Cardiac muscle cell (in vitro differentiated cells and primary cell): ENCODE measurements around the gene NMB. TPM values are rescaled to one million over a fixed set of nuclear protein-coding genes. Genes with fewer than 3 reads are reported as not detected.
A peak's percentile ranks its signal among the peaks of the same experiment; 100 is the strongest.

ENCODE experiments used
- DNase-seq, 2 donors: peaks; one replicate each; pipeline versions ENCODE4 v3.0.0 to v3.0.0-alpha.2; 2010 to 2017; ENCODE audit warnings: low read depth in 1 of 2, low spot score in 1 of 2
- H3K27ac ChIP-seq: fragments of 200-600 bp; sonication (generic); 2 replicates; pipeline ENCODE4 v1.5.1; 2016
- H3K27me3 ChIP-seq: fragments of 200-600 bp; sonication (generic); 2 replicates; pipeline ENCODE4 v1.6.0; 2016; ENCODE audit warnings: control low read depth
- H3K36me3 ChIP-seq: fragments of 200-600 bp; sonication (generic); 2 replicates; pipeline ENCODE4 v1.5.1; 2016; ENCODE audit warnings: control low read depth
- H3K4me1 ChIP-seq: fragments of 200-600 bp; sonication (generic); 2 replicates; pipeline ENCODE4 v1.8.1; 2017; ENCODE audit warnings: low read depth, mild to moderate bottlenecking, mixed run types
- H3K4me3 ChIP-seq: fragments of 200-600 bp; sonication (generic); 2 replicates; pipeline ENCODE4 v1.5.1; 2016; ENCODE audit warnings: mild to moderate bottlenecking
- H3K9me3 ChIP-seq: fragments of 200-600 bp; sonication (generic); 2 replicates; pipeline ENCODE4 v1.5.1; 2017; ENCODE audit warnings: low read depth, mild to moderate bottlenecking, control low read depth
- CTCF ChIP-seq: IDR thresholded peaks from 2 replicates; pipeline ENCODE4 v1.5.1; 2012; ENCODE audit warnings: low read depth, mild to moderate bottlenecking, low read length
- polyA plus RNA-seq: library from polyadenylated mRNA; unstranded; fragments of >200 nt; fragmentation: Nextera tagmentation; extraction: Ambion mirVana; gene quantifications from 2 replicates; pipeline ENCODE4 v1.2.1, GENCODE V29; 2016
- total RNA-seq: library from RNA; depleted of rRNA; stranded (reverse); fragments of >200 nt; gene quantifications from 2 replicates; pipeline ENCODE4 v1.2.3, GENCODE V29; 2016

Gene NMB
- total and polyA plus RNA-seq, 2 experiments from 2014 or later: 4.1 to 9.0 TPM

- H3K36me3 ChIP-seq: peaks cover 17% of the 10 kb centered on the region
- peaks cover 27% of the 10 kb centered on the region for H3K4me1 ChIP-seq
- H3K27ac ChIP-seq: peak overlapping the region; percentile 81
- peak overlapping the region; percentile 68 for H3K4me3 ChIP-seq
- no peak for TF ChIP-seq CTCF
- DNase-seq: no peak
- H3K27me3 ChIP-seq: no peaks in the 10 kb centered on the region
- no peaks in the 10 kb centered on the region for H3K9me3 ChIP-seq
Measured at GRCh38 chr15:84634228-84634837, 23.7 kb downstream of the NMB start.

- H3K9me3 ChIP-seq: no peaks in the 10 kb centered on the region
- TF ChIP-seq CTCF: no peak
- peaks cover 27% of the 10 kb centered on the region for H3K4me1 ChIP-seq
- H3K36me3 ChIP-seq: peaks cover 13% of the 10 kb centered on the region
- H3K4me3 ChIP-seq: peak overlapping the region; percentile 68
- DNase-seq: peak; percentile 70 to 84
- H3K27me3 ChIP-seq: no peaks in the 10 kb centered on the region
- peak overlapping the region; percentile 81 for H3K27ac ChIP-seq
Measured at GRCh38 chr15:84633311-84634227, 24.4 kb downstream of the NMB start.

DNA sequence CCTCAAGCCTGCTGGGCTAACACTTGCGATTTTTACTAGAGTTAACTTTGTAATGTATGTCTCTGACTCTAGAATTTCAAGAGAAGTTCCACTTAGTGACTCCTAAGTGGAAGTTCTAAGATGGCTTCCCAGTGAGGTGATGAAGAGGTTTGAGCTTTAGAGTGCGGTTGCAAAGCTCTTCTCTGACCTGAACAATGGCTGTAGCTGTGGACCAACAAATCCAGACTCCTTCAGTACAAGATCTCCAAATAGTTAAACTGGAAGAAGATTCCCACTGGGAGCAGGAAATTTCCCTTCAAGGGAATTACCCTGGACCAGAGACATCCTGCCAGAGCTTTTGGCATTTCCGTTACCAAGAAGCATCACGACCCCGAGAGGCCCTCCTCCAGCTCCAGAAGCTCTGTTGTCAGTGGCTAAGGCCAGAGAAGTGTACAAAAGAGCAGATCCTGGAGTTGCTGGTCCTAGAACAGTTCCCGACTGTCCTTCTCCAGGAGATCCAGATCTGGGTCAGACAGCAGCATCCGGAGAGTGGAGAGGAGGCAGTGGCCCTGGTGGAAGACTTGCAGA lies 26.2 kb downstream of the NMB start:
- no peak for TF ChIP-seq CTCF
- no peaks in the 10 kb centered on the region for H3K9me3 ChIP-seq
- no peaks in the 10 kb centered on the region for H3K27me3 ChIP-seq
- H3K4me1 ChIP-seq: peaks cover 27% of the 10 kb centered on the region
- peaks cover 7% of the 10 kb centered on the region for H3K36me3 ChIP-seq
- peak in 1 of 2 donors; percentile 21 for DNase-seq
- peak overlapping the region; percentile 68 for H3K4me3 ChIP-seq
- peak overlapping the region; percentile 55 for H3K27ac ChIP-seq

GRCh38 chr15:84629033-84629432 lies 29.0 kb downstream of the NMB start:
- no peak for DNase-seq
- H3K27ac ChIP-seq: no peak overlapping the region
- H3K9me3 ChIP-seq: no peaks in the 10 kb centered on the region
- no peak for TF ChIP-seq CTCF
- no peak overlapping the region for H3K4me3 ChIP-seq
- peaks cover 11% of the 10 kb centered on the region for H3K4me1 ChIP-seq
- H3K27me3 ChIP-seq: no peaks in the 10 kb centered on the region
- no peaks in the 10 kb centered on the region for H3K36me3 ChIP-seq

- Histone ChIP-seq H3K27ac (no peak overlapping the region), H3K4me1 (no peaks in the 10 kb centered on the region), H3K9me3 (peaks cover 2% of the 10 kb centered on the region), H3K36me3 (peaks cover 15% of the 10 kb centered on the region), H3K4me3 (no peak overlapping the region), H3K27me3 (no peaks in the 10 kb centered on the region)
- no peak for TF ChIP-seq CTCF
- no peak for DNase-seq
Measured at GRCh38 chr15:84625123-84625522, 32.9 kb downstream of the NMB start.
